GM21515 (cell line): ENCODE data around the gene APBA2.
"Not testable (repeated sequence)": the region's sequence is repeated elsewhere in the genome, so short reads cannot be mapped to it uniquely, and the experiment has no call there.

Experiments used
- ATAC-seq: cut with Tn5 transposase; IDR thresholded peaks from one replicate; pipeline ENCODE4 v1.9.1; 2021; ENCODE audit not compliant: unreplicated experiment

The APBA2 gene

GRCh38 chr15:29141308-29142128 lies 255.7 kb downstream of the APBA2 start:
- ATAC-seq = no peak

DNA sequence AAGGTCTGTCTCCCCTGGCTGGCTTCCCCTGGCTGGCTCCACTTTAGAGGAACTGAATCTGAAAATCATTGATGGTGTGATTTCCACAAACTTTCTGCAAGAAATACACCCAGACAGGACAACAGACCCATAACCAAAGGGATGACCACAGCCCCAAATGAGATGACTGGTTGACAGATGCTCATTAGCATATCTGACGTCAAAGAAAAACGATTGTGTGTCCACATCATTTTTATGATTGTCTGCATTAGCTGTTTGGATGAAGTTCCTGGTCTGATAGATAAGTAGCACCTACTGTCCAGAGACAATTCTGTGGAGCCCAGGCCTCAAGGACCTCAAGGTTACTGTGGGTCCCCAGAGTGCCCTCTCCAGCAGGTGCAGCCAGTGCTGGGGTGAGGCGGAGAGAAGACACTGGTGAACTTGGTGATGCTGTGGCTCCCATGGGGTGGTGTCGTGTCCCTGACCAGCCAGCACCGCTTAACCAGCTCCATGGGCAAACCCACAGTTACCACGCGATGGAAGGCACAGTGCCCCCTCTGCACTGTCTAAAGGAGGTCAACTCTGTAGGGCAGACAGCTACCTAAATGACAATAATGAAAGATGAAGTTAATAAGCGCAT lies 256.5 kb downstream of the APBA2 start:
- no peak for ATAC-seq

DNA sequence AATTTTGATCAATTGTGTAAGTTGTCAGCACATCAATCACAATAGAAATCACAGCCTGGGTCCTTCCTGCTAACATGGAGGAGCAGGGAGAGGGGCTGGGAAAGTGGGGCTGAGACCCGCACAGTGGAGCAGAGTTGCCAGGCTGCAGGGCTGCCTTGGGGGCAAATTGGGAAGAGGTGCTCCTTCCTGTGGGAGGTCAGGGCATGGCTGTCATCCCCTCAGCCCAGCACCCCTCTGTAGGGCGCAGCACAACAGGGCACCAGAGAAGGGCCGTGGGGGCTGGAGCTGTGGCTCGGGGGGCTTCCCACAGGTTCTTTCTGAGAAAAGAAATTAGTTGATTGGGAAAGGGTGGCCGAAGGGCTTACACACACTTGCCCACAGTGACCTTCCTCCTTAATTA lies 257.5 kb downstream of the APBA2 start:
- no peak for ATAC-seq

DNA sequence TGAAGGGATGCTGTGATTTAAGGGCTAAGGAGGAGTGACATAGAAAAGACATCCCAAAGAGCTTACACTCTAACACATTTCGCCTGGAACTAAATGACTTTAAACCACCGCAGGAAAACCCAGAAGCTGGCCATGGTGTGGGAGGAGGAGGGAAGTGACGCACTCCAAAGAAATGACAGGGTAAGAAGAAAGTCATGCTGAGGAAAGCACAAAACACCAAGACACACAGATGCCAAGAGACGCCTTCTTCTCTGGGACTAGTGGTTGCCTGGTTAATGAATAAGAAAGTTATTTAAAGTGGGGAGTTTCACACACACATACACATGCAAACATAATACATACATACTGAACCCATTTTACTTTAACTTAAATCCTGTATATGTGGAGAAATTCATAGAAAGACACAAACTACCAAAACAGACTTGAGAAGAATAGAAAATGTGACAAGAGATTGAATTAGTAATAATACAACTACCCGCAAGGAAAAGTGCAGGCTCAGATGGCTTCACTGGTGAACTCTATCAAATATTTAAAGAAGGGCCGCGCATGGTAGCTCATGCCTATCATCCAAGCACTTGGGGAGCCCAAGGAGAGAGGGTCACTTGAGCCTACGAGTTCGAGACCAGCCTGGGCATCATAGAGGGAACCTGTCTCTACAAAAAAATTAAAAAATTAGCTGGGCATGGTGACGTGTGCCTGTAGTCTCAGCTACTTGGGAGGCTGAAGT lies 258.3 kb downstream of the APBA2 start:
- no peak for ATAC-seq

DNA sequence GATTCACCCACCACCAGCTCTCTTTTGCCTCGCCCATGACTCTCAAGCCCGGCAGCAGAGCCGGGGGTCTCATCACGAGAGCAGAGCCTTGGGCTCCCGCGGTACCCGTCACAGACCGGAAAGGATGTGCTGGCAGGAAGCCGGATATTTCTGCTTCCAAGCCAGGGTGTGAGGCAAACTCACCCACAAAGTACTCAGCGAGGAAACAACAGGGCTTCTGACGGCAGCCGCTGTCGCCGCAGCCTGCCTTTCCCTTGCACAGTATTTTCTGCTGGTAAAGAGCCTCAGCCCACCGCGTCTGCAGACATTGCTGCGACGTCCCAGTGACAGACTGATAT lies 263.9 kb downstream of the APBA2 start:
- no peak for ATAC-seq

DNA sequence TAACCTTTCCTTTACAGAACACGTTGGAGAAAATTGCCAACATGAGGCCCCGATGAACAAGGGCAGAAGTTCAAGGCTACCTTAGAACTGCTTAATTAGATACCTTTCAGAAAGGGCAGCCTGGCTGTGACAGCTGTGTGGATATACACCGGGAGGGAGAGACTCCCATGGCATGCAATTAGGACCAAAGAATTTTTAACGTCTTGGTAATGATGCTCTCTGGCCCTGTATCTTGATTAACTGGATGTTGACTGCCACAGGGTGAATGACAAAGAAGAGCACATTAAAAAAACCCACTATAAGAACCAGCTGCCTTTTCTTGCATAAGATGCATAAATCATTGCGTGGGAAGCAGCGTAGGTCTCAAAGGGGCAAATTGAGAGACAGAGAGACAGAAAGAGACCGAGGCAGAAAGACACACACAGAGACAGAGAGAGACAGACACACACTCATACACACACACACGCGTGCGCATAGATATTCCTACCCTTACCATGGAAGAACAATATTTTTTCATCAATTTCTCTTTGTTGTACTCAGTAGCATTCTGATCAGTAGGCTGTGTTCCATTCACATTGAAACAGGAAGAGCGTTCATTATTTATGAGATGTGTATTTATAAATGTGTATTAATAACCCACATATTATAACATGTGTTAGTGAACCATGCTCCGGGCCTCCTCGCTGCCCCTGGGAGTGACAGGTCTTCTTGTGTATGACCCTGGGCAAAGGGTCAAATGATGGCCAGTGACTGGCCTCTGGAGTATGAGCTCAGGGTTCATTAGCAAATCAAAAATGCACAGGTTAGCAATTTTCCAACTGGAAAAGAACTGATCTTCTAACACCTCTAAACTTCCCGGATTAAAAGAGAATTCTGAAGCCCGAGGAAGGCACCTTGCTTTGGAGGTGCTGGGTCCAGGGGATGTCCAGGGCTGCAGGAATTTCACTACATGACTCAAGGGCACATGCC lies 265.0 kb downstream of the APBA2 start:
- no peak for ATAC-seq

- no peak for ATAC-seq
Observed at GRCh38 chr15:29151484-29151857, 265.7 kb downstream of the APBA2 start.

DNA sequence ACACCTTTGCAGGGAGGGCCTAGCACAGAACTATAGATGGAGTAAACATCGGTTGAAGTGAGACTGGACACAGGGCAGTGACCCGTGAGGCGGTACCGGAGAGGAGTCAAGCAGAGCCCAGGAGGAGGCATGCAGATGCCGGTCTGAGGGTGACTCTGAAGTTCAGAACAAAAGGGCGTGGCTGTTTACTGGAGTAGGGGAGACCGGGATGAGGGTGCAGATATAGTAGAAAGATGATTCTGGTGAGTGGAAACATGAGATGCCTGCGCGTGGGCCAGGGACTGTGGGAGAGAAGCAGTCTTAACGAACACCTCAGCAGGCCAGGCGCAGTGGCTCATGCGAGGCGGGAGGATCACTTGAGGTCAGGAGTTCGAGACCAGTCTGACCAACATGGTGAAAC lies 270.7 kb downstream of the APBA2 start:
- no peak for ATAC-seq

DNA sequence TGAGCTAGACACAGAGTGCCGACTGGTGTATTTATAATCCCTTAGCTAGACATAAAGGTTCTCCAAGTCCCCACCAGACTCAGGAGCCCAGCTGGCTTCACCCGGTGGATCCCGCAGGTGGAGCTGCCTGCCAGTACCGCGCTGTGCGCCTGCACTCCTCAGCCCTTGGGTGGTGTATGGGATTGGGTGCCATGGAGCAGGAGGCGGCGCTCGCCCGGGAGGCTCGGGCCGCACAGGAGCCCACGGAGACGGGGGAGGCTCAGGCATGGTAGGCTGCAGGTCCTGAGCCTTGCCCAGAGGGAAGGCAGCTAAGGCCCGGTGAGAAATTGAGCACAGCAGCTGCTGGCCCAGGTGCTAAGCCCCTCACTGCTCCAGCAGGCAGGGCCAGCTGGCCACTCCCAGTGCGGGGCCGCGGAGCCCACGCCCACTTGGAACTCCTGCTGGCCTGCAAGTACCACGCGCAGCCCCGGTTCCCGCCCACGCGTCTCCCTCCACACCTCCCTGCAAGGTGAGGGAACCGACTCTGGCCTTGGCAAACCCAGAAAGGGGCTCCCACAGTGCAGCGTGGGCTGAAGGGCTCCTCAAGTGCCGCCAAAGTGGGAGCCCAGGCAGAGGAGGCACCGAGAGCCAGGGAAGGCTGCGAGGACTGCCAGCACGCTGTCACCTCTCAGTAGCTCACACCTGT lies 274.1 kb downstream of the APBA2 start:
- no peak for ATAC-seq

- no peak for ATAC-seq
Observed at GRCh38 chr15:29162411-29162810, 276.6 kb downstream of the APBA2 start.

DNA sequence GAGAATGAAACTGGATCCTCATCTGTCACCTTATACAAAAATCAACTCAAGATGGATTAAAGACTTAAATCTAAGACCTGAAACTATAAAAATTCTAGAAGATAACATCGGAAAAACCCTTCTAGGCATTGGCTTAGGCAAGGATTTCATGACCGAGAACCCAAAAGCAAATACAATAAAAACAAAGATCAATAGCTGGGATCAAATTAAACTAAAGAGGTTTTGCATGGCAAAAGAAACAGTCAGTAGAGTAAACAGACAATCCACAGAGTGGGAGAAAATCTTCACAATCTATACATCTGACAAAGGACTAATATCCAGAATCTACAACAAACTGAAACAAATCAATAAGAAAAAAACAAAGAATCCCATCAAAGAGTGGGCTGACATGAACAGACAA lies 281.3 kb downstream of the APBA2 start:
- not testable (repeated sequence) for ATAC-seq
